ENCODE results near the gene TMEM144.

Gene TMEM144

GRCh38 chr4:158297866-158298265 is 87.6 kb downstream of the TMEM144 start:
- H3K4me1 ChIP-seq (ENCODE audit: low read length), result no peaks in the 10 kb centered on the region
- no peak overlapping the region for H3K9ac ChIP-seq (ENCODE audit: low read length)
- no peaks in the 10 kb centered on the region for H3K36me3 ChIP-seq (replicated peaks; ENCODE audit: insufficient read depth, low read length)
- no peaks in the 10 kb centered on the region for H3K9me2 ChIP-seq (replicated peaks; ENCODE audit: insufficient read depth, low read length)
- no peaks in the 10 kb centered on the region for H3K27me3 ChIP-seq (replicated peaks; ENCODE audit: insufficient read depth, low read length)
- no peaks in the 10 kb centered on the region for H3K79me2 ChIP-seq (ENCODE audit: low read length)
- TF ChIP-seq EZH2phosphoT487 (IDR thresholded peaks at IDR 0.05; ENCODE audit: low read length) (no peak), CTCF (IDR thresholded peaks at IDR 0.05; ENCODE audit: low read length) (no peak), EZH2 (optimal IDR thresholded peaks at IDR 0.05; ENCODE audit: low read depth, low read length) (no peak)
- no peak overlapping the region for H3K4me3 ChIP-seq (ENCODE audit: low read length)
- no peak overlapping the region for H3K27ac ChIP-seq (ENCODE audit: low read length)
- H3K9me3 ChIP-seq (replicated peaks; ENCODE audit: insufficient read depth, low read length), result no peaks in the 10 kb centered on the region
- no peak for DNase-seq
- H3F3A ChIP-seq (ENCODE audit: insufficient read depth, low read length), result no peaks in the 10 kb centered on the region
- H3K4me2 ChIP-seq (ENCODE audit: low read depth, low read length), result no peak overlapping the region
- H2AFZ ChIP-seq (ENCODE audit: low read length), result no peak overlapping the region
- H4K20me1 ChIP-seq (ENCODE audit: insufficient read depth, low read length), result no peaks in the 10 kb centered on the region

DNA sequence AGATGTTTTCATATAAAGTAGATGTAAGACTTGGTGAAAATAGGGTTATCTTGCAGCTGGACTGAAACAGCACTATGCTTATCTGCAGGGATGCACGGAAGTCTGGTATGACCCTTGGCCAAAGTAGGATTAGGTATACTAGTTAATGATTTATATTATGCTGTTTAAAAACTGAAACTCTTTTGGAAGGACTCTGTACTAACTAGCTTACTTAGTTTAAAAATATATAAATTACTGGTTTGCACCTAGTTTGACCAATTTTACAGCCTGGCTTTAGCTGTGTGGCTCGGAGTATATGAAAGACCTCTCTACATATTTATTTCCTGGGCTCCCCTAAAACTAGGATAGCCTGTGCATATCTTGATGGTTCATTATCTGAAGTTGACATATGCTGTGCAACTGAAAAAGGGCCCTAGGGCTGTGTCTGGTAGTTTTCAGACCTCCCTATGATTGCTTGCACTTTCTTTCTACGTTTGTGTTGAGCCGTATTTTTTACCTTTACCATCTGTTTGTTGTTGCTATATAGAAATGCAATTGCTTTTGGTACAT is 89.2 kb downstream of the TMEM144 start:
- Histone ChIP-seq H3K9ac (ENCODE audit: low read length) (no peak overlapping the region), H3F3A (ENCODE audit: insufficient read depth, low read length) (no peaks in the 10 kb centered on the region), H3K27ac (ENCODE audit: low read length) (no peak overlapping the region), H3K4me1 (ENCODE audit: low read length) (no peaks in the 10 kb centered on the region), H4K20me1 (ENCODE audit: insufficient read depth, low read length) (no peaks in the 10 kb centered on the region), H3K4me2 (ENCODE audit: low read depth, low read length) (no peak overlapping the region), H3K79me2 (ENCODE audit: low read length) (no peaks in the 10 kb centered on the region), H3K9me3 (replicated peaks; ENCODE audit: insufficient read depth, low read length) (no peaks in the 10 kb centered on the region), H3K9me2 (replicated peaks; ENCODE audit: insufficient read depth, low read length) (no peaks in the 10 kb centered on the region), H3K4me3 (ENCODE audit: low read length) (no peak overlapping the region), H3K27me3 (replicated peaks; ENCODE audit: insufficient read depth, low read length) (no peaks in the 10 kb centered on the region), H2AFZ (ENCODE audit: low read length) (no peak overlapping the region), H3K36me3 (replicated peaks; ENCODE audit: insufficient read depth, low read length) (no peaks in the 10 kb centered on the region)
- no peak for DNase-seq
- TF ChIP-seq CTCF (IDR thresholded peaks at IDR 0.05; ENCODE audit: low read length), result no peak
- no peak for TF ChIP-seq EZH2phosphoT487 (IDR thresholded peaks at IDR 0.05; ENCODE audit: low read length)
- no peak for TF ChIP-seq EZH2 (optimal IDR thresholded peaks at IDR 0.05; ENCODE audit: low read depth, low read length)

GRCh38 chr4:158300012-158300411 is 89.7 kb downstream of the TMEM144 start:
- Histone ChIP-seq H3K9me2 (replicated peaks; ENCODE audit: insufficient read depth, low read length) (no peaks in the 10 kb centered on the region), H2AFZ (ENCODE audit: low read length) (no peak overlapping the region), H3K9ac (ENCODE audit: low read length) (no peak overlapping the region), H3K36me3 (replicated peaks; ENCODE audit: insufficient read depth, low read length) (no peaks in the 10 kb centered on the region), H3K27me3 (replicated peaks; ENCODE audit: insufficient read depth, low read length) (no peaks in the 10 kb centered on the region), H4K20me1 (ENCODE audit: insufficient read depth, low read length) (no peaks in the 10 kb centered on the region), H3K4me2 (ENCODE audit: low read depth, low read length) (no peak overlapping the region), H3K79me2 (ENCODE audit: low read length) (no peaks in the 10 kb centered on the region), H3K4me3 (ENCODE audit: low read length) (no peak overlapping the region), H3F3A (ENCODE audit: insufficient read depth, low read length) (no peaks in the 10 kb centered on the region), H3K27ac (ENCODE audit: low read length) (no peak overlapping the region), H3K4me1 (ENCODE audit: low read length) (no peaks in the 10 kb centered on the region), H3K9me3 (replicated peaks; ENCODE audit: insufficient read depth, low read length) (no peaks in the 10 kb centered on the region)
- no peak for DNase-seq
- no peak for TF ChIP-seq EZH2 (optimal IDR thresholded peaks at IDR 0.05; ENCODE audit: low read depth, low read length)
- no peak for TF ChIP-seq EZH2phosphoT487 (IDR thresholded peaks at IDR 0.05; ENCODE audit: low read length)
- no peak for TF ChIP-seq CTCF (IDR thresholded peaks at IDR 0.05; ENCODE audit: low read length)
